Activated gamma-delta T cell treated with Interleukin-2 at 50 U/mL for 16 hours (primary cell): Measurements from ENCODE around the gene MEF2D.

Source experiments
- DNase-seq: peaks from one replicate; pipeline ENCODE4 v3.0.0-alpha.2; 2020

Gene MEF2D

DNA sequence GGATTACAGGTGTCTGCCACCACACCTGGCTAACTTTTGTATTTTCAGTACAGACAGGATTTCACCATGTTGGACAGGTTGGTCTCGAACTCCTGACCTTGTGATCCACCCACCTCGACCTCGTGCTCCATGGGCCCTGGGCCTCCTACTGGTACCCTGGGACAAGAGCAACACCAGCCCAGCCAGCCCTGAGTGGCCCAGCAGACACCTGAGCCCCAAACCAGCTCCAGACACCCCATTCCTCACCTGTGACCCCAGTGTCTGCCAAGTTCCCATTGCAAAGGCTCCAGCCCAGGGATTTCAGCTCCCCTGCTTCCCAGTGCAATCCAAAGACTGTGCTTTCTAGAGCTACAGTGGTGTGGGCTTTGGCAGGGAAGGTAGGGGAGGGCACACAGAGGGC, 14.6 kb downstream of the MEF2D start:
- no peak for DNase-seq

GRCh38 chr1:156484480-156485058, 16.0 kb downstream of the MEF2D start:
- no peak for DNase-seq

DNA sequence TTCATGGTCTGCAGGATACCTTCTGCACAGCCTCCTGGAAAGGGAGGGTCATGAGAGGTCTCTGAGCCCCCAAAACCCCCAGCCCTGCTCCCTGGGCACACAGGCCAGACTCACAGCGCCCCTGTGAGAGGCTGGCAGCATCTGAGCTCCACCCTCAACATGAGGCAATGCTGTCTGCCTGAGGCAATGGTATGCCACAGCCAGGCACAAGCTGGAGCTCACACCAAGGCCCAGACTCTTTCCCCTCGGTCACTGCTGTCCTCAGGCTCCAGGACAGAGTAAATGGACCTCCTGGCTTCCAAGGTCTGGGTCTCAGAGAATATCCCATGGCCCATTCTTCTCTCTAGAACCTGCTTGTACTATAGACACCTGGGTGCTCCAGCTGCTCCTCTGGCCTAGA, 17.2 kb downstream of the MEF2D start:
- no peak for DNase-seq

GRCh38 chr1:156482276-156482675, 18.3 kb downstream of the MEF2D start:
- no peak for DNase-seq

DNA sequence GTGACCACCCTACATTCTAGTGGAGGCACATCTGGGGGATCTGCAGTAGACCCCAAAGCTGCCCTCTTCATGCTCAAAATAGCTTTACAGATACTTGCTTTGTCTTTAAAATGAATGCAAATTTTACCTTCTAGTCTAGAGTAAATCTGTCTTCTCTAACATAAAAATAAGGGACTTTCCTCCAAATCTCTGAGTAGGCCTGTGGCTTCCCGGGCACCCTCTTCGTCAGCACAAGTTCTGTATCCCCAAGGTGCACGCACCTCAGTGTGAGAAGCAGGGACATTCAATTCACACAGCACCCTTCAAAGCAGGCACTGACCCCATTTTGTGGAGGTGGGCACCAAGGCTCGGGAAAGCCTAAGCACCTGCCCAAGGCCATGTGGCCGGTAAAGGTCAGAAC, 19.0 kb downstream of the MEF2D start:
- DNase-seq = no peak

DNA sequence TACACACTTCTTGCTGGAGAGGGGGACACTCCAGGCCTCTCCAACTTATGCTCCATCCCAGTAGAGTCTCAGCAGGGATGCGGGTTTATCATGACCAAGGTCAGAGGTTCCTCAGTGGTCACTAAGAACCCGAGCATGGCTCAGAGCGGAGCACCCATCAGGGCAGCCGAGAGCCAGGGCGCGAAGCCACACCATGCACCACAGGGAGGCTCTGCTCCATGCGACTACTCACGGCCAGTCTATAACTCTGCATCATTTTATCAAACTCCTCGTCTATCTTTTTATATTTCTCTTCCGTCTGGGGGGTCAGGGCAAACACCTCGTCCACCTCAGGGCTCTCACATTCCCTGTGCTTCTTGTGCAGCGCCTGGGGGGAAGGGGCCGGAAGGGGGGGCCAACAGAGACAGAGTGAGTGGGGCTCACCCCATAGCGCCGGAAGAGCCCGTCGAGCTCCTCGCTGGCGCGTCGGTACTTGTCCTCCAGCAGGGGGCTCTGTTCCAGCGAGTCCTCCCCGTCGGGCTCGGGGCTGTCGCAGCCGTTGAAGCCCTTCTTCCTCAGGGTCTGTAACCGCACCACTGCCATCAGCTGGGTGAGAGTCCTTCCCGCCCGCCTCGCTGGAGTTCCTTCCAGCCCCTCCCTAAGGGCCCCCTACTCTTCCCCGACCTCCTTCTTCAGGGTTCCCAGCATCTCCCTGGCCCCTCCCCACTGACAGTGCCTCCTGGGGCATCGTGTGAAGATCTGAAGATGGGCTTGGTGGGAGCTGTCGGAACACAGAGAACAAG, 20.0 kb downstream of the MEF2D start:
- peak; percentile 85 for DNase-seq

- DNase-seq = no peak
Observed at GRCh38 chr1:156480016-156480370, 20.6 kb downstream of the MEF2D start.

DNA sequence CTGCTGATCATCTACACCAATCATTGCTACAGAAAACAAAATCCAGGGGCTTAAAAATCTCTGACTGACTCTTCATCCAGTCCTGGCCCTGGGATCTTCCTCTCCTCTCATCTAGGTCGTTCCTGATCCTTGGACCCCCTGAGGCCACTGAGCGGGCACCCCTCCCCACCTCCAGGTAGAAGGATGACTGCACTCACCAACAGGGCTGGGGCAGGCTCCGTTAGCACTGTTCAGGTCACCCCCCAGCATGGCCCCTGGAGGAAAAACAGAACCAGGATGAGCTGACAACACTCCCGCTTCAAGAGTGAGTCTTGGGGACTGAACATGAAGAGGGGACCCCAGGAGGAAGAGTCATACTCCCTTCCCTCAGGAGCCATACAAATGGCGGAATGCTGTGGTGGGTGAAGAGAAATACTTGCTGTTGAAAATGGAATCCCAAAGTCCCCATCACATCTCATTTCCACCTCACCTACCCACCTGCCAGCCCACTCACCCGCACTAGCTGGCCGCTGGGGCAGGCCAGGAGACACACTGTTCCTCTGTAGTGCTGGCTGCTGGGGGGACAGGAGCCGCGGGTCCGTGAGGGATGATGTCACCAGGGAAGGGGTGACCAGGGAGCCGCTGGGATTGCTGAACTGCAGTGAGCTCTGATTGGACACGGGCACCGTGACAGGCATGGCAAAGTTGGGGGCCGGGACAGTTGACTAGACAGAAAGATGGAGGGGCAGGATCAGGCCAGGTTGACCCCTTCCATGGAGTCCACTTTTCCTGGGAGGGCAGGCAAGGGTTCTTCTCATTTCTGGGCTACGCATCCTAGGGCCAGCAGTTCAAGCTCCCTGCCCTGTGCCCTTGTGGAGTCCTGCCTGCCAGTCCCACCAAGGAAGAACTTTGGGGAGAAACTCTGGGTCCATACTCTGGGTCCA, 21.2 kb downstream of the MEF2D start:
- no peak for DNase-seq

- no peak for DNase-seq
Observed at GRCh38 chr1:156478250-156478627, 22.3 kb downstream of the MEF2D start.

GRCh38 chr1:156477526-156478249, 22.9 kb downstream of the MEF2D start:
- no peak for DNase-seq

DNA sequence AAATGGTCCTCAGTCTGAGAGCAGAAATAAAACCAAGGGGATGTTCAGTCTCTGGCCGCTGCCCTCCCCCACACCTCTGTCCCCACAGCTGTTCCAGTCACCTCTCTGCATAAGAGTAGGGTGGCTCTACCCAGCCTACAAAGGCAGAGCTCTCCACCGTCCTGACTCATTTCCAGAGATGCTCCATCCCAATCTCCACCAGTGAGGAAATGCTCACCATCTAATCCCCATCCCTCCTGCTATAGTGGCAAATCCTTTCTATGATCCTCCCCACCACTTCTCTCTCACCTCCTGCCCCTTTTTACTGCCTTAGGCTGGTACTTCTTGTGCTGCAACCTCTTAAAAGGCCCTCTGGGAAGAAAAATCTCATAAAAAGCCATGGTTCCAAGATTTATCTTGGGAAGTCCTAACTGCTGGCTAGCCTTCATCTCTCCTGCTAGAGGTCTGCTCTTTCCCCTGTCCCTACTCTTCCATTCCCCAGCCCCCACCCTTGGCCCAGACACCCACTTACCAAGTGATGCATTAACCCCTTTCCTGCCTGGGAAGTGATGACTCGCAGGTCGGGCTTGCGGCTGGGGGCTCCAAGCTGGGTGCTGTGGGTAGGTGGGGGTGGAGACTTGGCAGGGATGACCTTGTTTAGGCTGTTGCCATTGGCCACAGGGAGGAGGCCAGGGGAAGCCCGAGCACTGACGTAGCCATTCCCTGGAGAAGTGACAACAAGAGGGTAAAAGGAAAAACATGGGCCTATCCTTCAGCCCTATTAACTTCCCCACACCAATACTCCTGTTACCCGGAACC, 23.9 kb downstream of the MEF2D start:
- no peak for DNase-seq

- DNase-seq = no peak
Observed at GRCh38 chr1:156475568-156476500, 24.7 kb downstream of the MEF2D start.

DNA sequence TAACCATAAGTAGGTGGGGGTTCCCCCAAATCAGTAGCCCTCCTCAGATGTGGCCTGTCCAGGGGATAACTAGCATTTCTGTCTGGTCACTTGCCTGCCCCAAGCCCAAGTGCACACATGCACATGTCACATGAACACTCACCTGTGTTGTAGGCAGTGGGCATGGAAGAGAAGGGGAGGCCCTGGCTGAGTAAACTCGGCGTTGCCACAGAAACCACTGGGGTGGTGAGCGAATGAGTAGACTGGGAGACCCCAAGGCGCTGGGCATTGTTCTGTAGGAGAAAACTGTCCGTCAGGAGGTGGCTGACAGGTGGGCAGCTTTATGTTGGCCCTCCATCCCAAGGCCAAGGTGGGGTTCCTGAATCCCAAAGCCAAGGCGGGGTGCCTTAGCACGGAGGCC, 25.6 kb downstream of the MEF2D start:
- DNase-seq = no peak

DNA sequence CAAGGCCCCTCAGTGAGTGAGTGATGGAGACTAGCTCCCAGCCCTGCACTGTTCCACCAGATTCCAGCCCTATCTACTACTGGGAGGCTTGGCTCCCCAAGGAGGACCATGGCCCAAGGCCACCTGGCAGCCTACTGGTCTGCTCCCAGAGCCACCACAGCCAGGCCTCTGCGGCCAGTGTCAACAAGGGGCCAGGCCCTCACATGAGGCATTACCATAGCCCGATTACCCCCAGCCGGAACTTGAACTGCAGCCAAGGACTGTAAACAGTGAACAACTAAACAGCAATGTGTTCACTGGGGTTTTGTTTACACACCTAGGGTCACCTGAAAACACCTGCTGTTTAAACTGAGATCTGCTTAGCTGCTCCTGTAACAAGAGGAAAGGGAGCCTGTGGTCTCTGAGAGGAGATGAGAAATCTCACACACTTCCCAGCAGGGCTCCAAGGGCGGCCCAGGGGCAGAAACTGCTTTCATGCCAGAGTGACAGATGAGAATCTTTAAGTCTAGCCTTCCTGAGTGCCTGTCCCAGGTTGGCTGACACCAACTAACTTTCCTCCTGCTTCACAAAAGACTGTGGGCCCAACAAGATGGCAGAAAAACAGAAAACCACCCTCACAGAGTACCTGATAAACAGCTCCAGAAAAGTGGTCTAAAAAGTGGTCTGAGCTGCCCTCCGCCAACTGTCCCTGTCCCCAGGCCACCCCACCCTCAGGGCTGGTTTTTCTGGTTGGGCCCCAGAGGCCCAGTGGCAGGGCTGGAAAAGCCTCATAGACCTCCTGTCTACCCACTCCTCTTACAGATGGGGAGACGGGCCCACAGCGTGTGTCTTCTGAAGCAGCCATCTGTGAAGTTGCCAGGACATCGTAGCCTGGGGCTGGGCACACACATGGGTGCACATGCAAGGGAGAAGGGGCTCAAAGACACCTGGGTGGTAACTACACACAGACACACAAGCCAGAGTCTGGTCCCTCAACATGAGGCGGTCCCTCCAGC, 28.8 kb downstream of the MEF2D start:
- no peak for DNase-seq

DNA sequence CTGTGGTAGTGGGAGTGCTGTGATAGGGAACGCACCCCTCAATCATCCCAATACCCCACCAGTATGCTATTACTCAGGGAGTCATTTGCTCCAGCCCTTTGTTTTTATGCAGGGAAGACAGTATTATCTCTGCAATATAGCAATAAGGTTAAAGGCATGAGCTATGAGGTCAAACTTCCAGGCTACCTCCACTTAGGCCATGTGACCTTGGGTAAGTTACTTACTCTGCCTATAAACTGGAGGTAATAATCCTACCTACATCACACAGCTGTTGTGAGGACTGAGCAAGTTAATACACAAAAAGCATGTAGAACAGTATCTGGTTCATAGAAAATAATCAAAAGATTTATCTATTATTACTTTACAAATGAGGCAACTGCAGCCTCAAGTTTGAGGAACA, 30.1 kb downstream of the MEF2D start:
- DNase-seq = no peak

- DNase-seq = no peak
Observed at GRCh38 chr1:156468693-156469345, 31.8 kb downstream of the MEF2D start.

DNA sequence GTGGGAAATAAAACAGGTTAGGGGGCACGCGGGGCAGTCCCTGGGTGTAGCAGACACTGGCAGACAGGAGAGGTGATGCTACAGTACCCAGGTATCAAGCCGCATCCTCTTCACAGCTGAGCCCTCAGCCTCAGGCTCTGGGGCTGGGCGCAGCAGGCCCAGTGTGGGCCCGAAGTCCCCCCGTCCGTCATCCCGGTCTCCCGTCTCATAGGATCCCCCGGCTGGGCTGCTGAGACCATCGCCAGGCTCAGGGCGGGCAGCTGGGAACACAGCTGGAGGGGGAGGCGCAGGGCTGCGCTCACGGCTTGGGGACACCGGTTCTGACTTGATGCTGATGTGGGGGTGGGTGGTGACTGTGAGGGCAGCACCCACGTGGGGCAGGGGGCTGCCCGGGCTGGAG, 32.7 kb downstream of the MEF2D start:
- DNase-seq = no peak

GRCh38 chr1:156467385-156467784, 33.2 kb downstream of the MEF2D start:
- DNase-seq = no peak

DNA sequence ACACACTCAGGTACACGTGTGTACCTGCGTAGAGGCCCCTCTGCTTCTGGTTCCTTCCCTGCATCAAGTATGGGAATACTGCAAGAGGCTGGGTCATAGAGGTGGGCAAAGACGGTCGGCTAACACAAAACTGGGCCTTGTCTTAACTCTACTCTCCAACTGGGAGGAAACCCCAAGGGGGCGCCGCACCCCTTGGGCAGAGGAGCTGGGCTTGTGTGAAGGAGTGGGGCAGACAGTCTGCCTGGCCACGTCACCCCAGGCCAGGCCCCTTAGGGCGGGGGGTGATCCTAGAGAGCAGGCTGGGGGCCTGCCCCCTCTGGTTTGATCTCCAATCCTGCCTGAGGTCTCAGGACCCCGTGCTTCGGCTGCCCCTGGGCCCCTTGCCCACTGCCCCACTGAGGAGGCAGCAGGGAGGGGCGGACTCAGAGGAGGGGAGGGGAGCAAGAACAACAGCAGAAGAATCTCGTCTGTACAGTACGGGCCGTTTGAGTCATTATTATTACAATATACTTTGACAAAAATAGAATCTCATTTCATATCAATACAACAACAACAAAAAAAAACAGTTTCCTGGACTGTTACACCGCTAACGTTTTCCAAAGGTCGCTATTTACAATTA, 34.7 kb downstream of the MEF2D start:
- no peak for DNase-seq
